Stimulated activated naive CD4-positive, alpha-beta T cell (primary cell): ENCODE data around the gene GPR158.

ENCODE experiments used
- DNase-seq, 6 experiments: peaks; one replicate each; lab custom pipeline; 2025; lab: John Stamatoyannopoulos, UW

GPR158 gene

GRCh38 chr10:25504306-25504705 is 329.5 kb downstream of the GPR158 start:
- no peak for DNase-seq

GRCh38 chr10:25504838-25505237 is 330.0 kb downstream of the GPR158 start:
- DNase-seq, result no peak

- DNase-seq, result no peak
Observed at GRCh38 chr10:25505466-25505865, 330.7 kb downstream of the GPR158 start.

- DNase-seq, result no peak
Observed at GRCh38 chr10:25506821-25507335, 332.1 kb downstream of the GPR158 start.

- no peak for DNase-seq
Observed at GRCh38 chr10:25508112-25508815, 333.5 kb downstream of the GPR158 start.

GRCh38 chr10:25509151-25509550 is 334.4 kb downstream of the GPR158 start:
- DNase-seq, result no peak

GRCh38 chr10:25522294-25522693 is 347.5 kb downstream of the GPR158 start:
- no peak for DNase-seq

- DNase-seq, result no peak
Observed at GRCh38 chr10:25522946-25523608, 348.3 kb downstream of the GPR158 start.

GRCh38 chr10:25530306-25530705 is 355.5 kb downstream of the GPR158 start:
- DNase-seq, result no peak

GRCh38 chr10:25531457-25532061 is 356.8 kb downstream of the GPR158 start:
- DNase-seq, result no peak

- DNase-seq, result no peak
Observed at GRCh38 chr10:25532213-25532612, 357.4 kb downstream of the GPR158 start.

- DNase-seq, result no peak
Observed at GRCh38 chr10:25536027-25536426, 361.2 kb downstream of the GPR158 start.

GRCh38 chr10:25547382-25547781 is 372.6 kb downstream of the GPR158 start:
- DNase-seq, result no peak

- no peak for DNase-seq
Observed at GRCh38 chr10:25552283-25552919, 377.6 kb downstream of the GPR158 start.

- DNase-seq, result no peak
Observed at GRCh38 chr10:25555865-25556264, 381.1 kb downstream of the GPR158 start.

- DNase-seq, result no peak
Observed at GRCh38 chr10:25556457-25556856, 381.7 kb downstream of the GPR158 start.

- DNase-seq, result no peak
Observed at GRCh38 chr10:25557136-25557535, 382.3 kb downstream of the GPR158 start.

- DNase-seq, result no peak
Observed at GRCh38 chr10:25561758-25562157, 387.0 kb downstream of the GPR158 start.

- DNase-seq, result no peak
Observed at GRCh38 chr10:25562547-25562946, 387.7 kb downstream of the GPR158 start.

GRCh38 chr10:25564351-25564750 is 389.6 kb downstream of the GPR158 start:
- no peak for DNase-seq

GRCh38 chr10:25565570-25565969 is 390.8 kb downstream of the GPR158 start:
- DNase-seq, result no peak

GRCh38 chr10:25573316-25573715 is 398.5 kb downstream of the GPR158 start:
- DNase-seq, result no peak

GRCh38 chr10:25575343-25575742 is 400.5 kb downstream of the GPR158 start:
- no peak for DNase-seq
